HG03460 (cell line): ENCODE measurements around the gene CFAP97.
A peak's percentile ranks its signal among the peaks of the same experiment; 100 is the strongest.
"Not testable (repeated sequence)": the region's sequence is repeated elsewhere in the genome, so short reads cannot be mapped to it uniquely, and the experiment has no call there.

Experiments
- ATAC-seq: cut with Tn5 transposase; IDR thresholded peaks from one replicate; pipeline ENCODE4 v1.9.1; 2021; ENCODE audit not compliant: unreplicated experiment

Gene CFAP97

GRCh38 chr4:185222598-185222997 lies 18.8 kb upstream of the CFAP97 start:
- no peak for ATAC-seq

- ATAC-seq: no peak
Observed at GRCh38 chr4:185221912-185222311, 18.1 kb upstream of the CFAP97 start.

- no peak for ATAC-seq
Observed at GRCh38 chr4:185221491-185221890, 17.7 kb upstream of the CFAP97 start.

GRCh38 chr4:185219551-185220344 lies 15.9 kb upstream of the CFAP97 start:
- peak; percentile 73 for ATAC-seq

GRCh38 chr4:185218312-185218711 lies 14.5 kb upstream of the CFAP97 start:
- no peak for ATAC-seq

- ATAC-seq: no peak
Observed at GRCh38 chr4:185217408-185217975, 13.7 kb upstream of the CFAP97 start.

- no peak for ATAC-seq
Observed at GRCh38 chr4:185215261-185215660, 11.5 kb upstream of the CFAP97 start.

- ATAC-seq: peak; percentile 57
Observed at GRCh38 chr4:185213877-185214276, 10.1 kb upstream of the CFAP97 start.

GRCh38 chr4:185212581-185212980 lies 8.8 kb upstream of the CFAP97 start:
- no peak for ATAC-seq

GRCh38 chr4:185211641-185212040 lies 7.8 kb upstream of the CFAP97 start:
- ATAC-seq: no peak

- no peak for ATAC-seq
Observed at GRCh38 chr4:185211035-185211434, 7.2 kb upstream of the CFAP97 start.

GRCh38 chr4:185210102-185210981 lies 6.5 kb upstream of the CFAP97 start:
- ATAC-seq: peak; percentile 14

- peak; percentile 2 for ATAC-seq
Observed at GRCh38 chr4:185209852-185210101, 6.0 kb upstream of the CFAP97 start.

- peak; percentile 67 for ATAC-seq
Observed at GRCh38 chr4:185209031-185209851, 5.4 kb upstream of the CFAP97 start, which contains the start of gene SNX25. TSS of gene SNX25 (plus strand) at chr4:185209598. CDS start at chr4:185209827, 229 bp downstream.

GRCh38 chr4:185207466-185207865 lies 3.7 kb upstream of the CFAP97 start:
- no peak for ATAC-seq

- ATAC-seq: no peak
Observed at GRCh38 chr4:185205697-185206342, 2.0 kb upstream of the CFAP97 start.

- not testable (repeated sequence) for ATAC-seq
Observed at GRCh38 chr4:185205073-185205472, 1.3 kb upstream of the CFAP97 start.

- ATAC-seq: no peak
Observed at GRCh38 chr4:185204238-185204910, 574 bp upstream of the CFAP97 start.

- peak; percentile 1 for ATAC-seq
Observed at GRCh38 chr4:185202984-185203485, 765 bp downstream of the CFAP97 start.
